HepG2 (cell line): ENCODE data around the gene KIF27. TPM values are rescaled to one million over a fixed set of nuclear protein-coding genes. Genes with fewer than 3 reads are reported as not detected.

Experiments
- ATF1 ChIP-seq: IDR thresholded peaks from 2 replicates; pipeline ENCODE4 v1.6.1; 2016; ENCODE audit warnings: mild to moderate bottlenecking, control low read depth
- BORCS8-MEF2B ChIP-seq: sonication (generic); formaldehyde crosslinking; IDR thresholded peaks from 2 replicates; pipeline ENCODE4 v1.8.0; 2022; ENCODE audit warnings: mild to moderate bottlenecking, missing genetic modification reagents
- CCDC6 ChIP-seq: sonication (generic); formaldehyde crosslinking; IDR thresholded peaks from 2 replicates; pipeline ENCODE4 v1.8.1; 2022; ENCODE audit warnings: mild to moderate bottlenecking, missing genetic modification reagents, moderate library complexity
- HOXA9 ChIP-seq: sonication (generic); formaldehyde crosslinking; IDR thresholded peaks from 2 replicates; pipeline ENCODE4 v1.8.1; 2022; ENCODE audit warnings: missing genetic modification reagents, mild to moderate bottlenecking, moderate library complexity, borderline replicate concordance
- IKZF5 ChIP-seq: IDR thresholded peaks from 2 replicates; pipeline ENCODE4 v1.6.1; 2018; ENCODE audit warnings: missing genetic modification reagents, mild to moderate bottlenecking, missing compliant biosample characterization
- KAT7 ChIP-seq: IDR thresholded peaks from 2 replicates; pipeline ENCODE4 v1.6.1; 2018; ENCODE audit warnings: borderline replicate concordance, missing compliant biosample characterization
- MEIS1 ChIP-seq: sonication (generic); formaldehyde crosslinking; IDR thresholded peaks from 2 replicates; pipeline ENCODE4 v1.9.0; 2021; ENCODE audit warnings: mild to moderate bottlenecking, missing genetic modification reagents, moderate library complexity, borderline replicate concordance
- RFXAP ChIP-seq: sonication (generic); formaldehyde crosslinking; IDR thresholded peaks from 2 replicates; pipeline ENCODE4 v1.4.0; 2020; ENCODE audit warnings: missing genetic modification reagents, borderline replicate concordance
- STAT6 ChIP-seq: sonication (generic); formaldehyde crosslinking; IDR thresholded peaks from 2 replicates; pipeline ENCODE4 v1.4.0; 2020; ENCODE audit warnings: missing genetic modification reagents, mild to moderate bottlenecking, borderline replicate concordance
- TBX3 ChIP-seq: fragments of 450-650 bp; IDR thresholded peaks from 2 replicates; pipeline ENCODE4 v1.6.1; 2017; ENCODE audit warnings: antibody characterized with exemption, mild to moderate bottlenecking, inconsistent platforms, borderline replicate concordance
- TOE1 ChIP-seq: sonication (generic); formaldehyde crosslinking; IDR thresholded peaks from 2 replicates; pipeline ENCODE4 v1.4.0; 2020; ENCODE audit warnings: mild to moderate bottlenecking, missing genetic modification reagents
- ZNF143 ChIP-seq: sonication (generic); formaldehyde crosslinking; IDR thresholded peaks from 2 replicates; pipeline ENCODE4 v1.4.0; 2020; ENCODE audit warnings: missing genetic modification reagents
- ZNF20 ChIP-seq: sonication (generic); formaldehyde crosslinking; IDR thresholded peaks from 2 replicates; pipeline ENCODE4 v1.4.0; 2020; ENCODE audit warnings: mild to moderate bottlenecking, moderate library complexity, missing genetic modification reagents
- ZNF296 ChIP-seq: sonication (generic); formaldehyde crosslinking; conservative IDR thresholded peaks from 2 replicates; pipeline ENCODE4 v1.5.0; 2020; ENCODE audit warnings: mild to moderate bottlenecking, missing genetic modification reagents
- ZNF44 ChIP-seq: sonication (generic); formaldehyde crosslinking; IDR thresholded peaks from 2 replicates; pipeline ENCODE4 v1.5.1; 2020; ENCODE audit warnings: mild to moderate bottlenecking, missing genetic modification reagents
- ZNF674 ChIP-seq: sonication (generic); formaldehyde crosslinking; IDR thresholded peaks from 2 replicates; pipeline ENCODE4 v1.5.0; 2020; ENCODE audit warnings: low read depth, mild to moderate bottlenecking, missing genetic modification reagents
- ZNF788 ChIP-seq: sonication (generic); formaldehyde crosslinking; IDR thresholded peaks from 2 replicates; pipeline ENCODE4 v1.5.0; 2020; ENCODE audit warnings: mild to moderate bottlenecking, missing genetic modification reagents, borderline replicate concordance
- ZSCAN9 ChIP-seq: IDR thresholded peaks from 2 replicates; pipeline ENCODE4 v1.6.1; 2016; ENCODE audit warnings: borderline replicate concordance
- polyA plus RNA-seq, 8 experiments: library from polyadenylated mRNA; depleted of rRNA in 3 of 8; stranded (reverse) in 7 of 8; unstranded in 1 of 8; fragments of >200 nt; fragmentation: Illumina TruSeq in 4 of 8; extraction: Trizol in 4 of 8; gene quantifications; 2 replicates each; pipeline versions ENCODE4 v1.2.1 to v1.2.3, GENCODE V29; 2011 to 2016; ENCODE audit warnings: low read depth in 4 of 8, missing spikeins in 1 of 8, mixed read lengths in 1 of 8; ENCODE audit not compliant: insufficient read depth in 1 of 8
- total RNA-seq, 5 experiments: library from RNA; depleted of rRNA; stranded (reverse); fragments of >200 nt; fragmentation: Illumina TruSeq; extraction: Trizol; gene quantifications; 2 replicates each; pipeline ENCODE4 v1.2.3, GENCODE V29; 2016; ENCODE audit warnings: low read depth in 1 of 5
- TF ChIP-seq, protein P1 (sequence below): sonication (generic); formaldehyde crosslinking; IDR thresholded peaks from 2 replicates; pipeline ENCODE4 v1.8.1; 2022; ENCODE audit warnings: mild to moderate bottlenecking, missing genetic modification reagents

The KIF27 gene
- total and polyA plus RNA-seq, 2 of the 13 experiments (the other 11 are each of a cell fraction or from before 2014, with no cell fraction given) = 0.95 to 4.1 TPM

DNA sequence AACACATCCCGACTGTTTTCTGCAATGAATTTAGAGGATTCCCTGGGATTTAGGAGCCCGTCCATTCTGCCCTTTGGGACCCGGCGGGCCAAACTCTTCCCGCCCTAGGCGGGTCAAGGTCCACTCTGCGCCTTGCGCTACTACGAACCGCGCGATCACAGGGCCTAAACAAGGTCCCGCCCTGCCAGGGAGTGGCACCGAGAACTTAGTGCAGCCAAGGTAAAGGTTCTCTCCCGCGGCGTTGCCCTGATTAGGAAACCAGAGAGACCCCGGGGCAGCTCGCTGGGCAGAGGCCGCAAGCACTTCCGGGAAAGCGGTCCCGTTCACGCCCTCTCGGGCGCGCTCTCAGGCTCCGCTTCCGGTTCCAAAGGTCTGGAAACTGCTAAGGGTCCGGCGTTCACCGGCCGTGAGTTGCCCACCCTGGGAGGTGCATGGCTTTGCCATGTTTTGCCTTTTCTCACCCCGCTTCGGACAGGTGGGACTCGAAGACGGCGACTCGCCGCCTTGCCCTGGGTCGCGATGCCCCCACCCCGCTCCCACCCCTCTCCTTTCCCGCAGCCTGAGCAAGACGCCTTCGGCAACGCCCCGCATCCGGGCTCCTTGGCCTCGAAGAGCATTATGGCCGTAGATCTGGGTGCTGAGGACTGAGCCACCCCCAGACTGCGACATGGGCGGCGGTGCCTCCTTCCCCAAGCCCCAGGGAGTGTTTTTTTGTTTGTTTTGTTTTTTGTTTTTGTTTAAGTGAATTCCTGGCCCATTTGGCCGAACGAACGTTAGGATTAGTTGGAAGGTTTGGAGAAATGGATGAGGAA lies 35.4 kb upstream of the KIF27 start (continued):
- TF ChIP-seq ZNF20 (CRISPR knock-in tag) (peak; percentile 81; the same call in 1 of the 2 replicates), ZNF674 (no peak), ZNF143 (CRISPR knock-in tag) (peak; percentile 63), CCDC6 (peak; percentile 88; the same call in 1 of the 2 replicates), TOE1 (CRISPR knock-in tag) (no peak), RFXAP (CRISPR knock-in tag) (0 out of 2 replicates have a peak, but pooled peaks have one; percentile 44), IKZF5 (CRISPR knock-in tag) (peak; percentile 69), STAT6 (CRISPR knock-in tag) (0 out of 2 replicates have a peak, but pooled peaks have one; percentile 41), BORCS8-MEF2B (CRISPR knock-in tag) (peak; percentile 43), ZSCAN9 (CRISPR knock-in tag) (peak; percentile 77), ZNF296 (CRISPR knock-in tag) (peak; percentile 94; the same call in 1 of the 2 replicates), KAT7 (CRISPR knock-in tag) (peak; percentile 32), HOXA9 (peak; percentile 79; the same call in 1 of the 2 replicates), ATF1 (CRISPR knock-in tag) (no peak), MEIS1 (CRISPR knock-in tag) (no peak), ZNF44 (0 out of 2 replicates have a peak, but pooled peaks have one; percentile 26), ZNF788 (CRISPR knock-in tag) (peak; percentile 84), TBX3 (no peak)
- TF ChIP-seq, protein P1, sequence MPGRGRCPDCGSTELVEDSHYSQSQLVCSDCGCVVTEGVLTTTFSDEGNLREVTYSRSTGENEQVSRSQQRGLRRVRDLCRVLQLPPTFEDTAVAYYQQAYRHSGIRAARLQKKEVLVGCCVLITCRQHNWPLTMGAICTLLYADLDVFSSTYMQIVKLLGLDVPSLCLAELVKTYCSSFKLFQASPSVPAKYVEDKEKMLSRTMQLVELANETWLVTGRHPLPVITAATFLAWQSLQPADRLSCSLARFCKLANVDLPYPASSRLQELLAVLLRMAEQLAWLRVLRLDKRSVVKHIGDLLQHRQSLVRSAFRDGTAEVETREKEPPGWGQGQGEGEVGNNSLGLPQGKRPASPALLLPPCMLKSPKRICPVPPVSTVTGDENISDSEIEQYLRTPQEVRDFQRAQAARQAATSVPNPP (CRISPR knock-in tag) = peak; percentile 70; the same call in 1 of the 2 replicates
